Medulla oblongata (tissue), 1 donor: ENCODE results near the gene FNBP1.
A peak's percentile ranks its signal among the peaks of the same experiment; 100 is the strongest.

Experiments
- DNase-seq: peaks from one replicate; pipeline ENCODE4 v3.0.0-alpha.2; 2015; ENCODE audit errors: extremely low spot score

FNBP1 gene

DNA sequence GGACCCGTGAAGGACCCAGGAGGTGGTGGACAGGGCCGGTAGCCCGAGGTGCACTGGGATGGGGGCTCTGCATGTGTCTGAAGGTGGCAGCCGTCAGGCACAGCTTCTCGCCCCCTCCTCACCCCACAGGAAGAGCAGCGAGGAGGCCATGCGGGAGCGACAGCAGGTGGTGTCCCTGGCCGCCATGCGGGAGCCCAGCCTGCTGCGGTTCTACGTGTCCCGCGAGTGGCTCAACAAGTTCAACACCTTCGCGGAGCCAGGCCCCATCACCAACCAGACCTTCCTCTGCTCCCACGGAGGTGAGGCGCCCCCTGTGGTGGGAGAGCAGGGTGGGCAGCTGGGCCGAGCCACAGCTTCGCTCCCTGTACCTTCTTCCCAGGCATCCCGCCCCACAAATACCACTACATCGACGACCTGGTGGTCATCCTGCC lies 167.8 kb downstream of the FNBP1 start:
- DNase-seq, result no peak

DNA sequence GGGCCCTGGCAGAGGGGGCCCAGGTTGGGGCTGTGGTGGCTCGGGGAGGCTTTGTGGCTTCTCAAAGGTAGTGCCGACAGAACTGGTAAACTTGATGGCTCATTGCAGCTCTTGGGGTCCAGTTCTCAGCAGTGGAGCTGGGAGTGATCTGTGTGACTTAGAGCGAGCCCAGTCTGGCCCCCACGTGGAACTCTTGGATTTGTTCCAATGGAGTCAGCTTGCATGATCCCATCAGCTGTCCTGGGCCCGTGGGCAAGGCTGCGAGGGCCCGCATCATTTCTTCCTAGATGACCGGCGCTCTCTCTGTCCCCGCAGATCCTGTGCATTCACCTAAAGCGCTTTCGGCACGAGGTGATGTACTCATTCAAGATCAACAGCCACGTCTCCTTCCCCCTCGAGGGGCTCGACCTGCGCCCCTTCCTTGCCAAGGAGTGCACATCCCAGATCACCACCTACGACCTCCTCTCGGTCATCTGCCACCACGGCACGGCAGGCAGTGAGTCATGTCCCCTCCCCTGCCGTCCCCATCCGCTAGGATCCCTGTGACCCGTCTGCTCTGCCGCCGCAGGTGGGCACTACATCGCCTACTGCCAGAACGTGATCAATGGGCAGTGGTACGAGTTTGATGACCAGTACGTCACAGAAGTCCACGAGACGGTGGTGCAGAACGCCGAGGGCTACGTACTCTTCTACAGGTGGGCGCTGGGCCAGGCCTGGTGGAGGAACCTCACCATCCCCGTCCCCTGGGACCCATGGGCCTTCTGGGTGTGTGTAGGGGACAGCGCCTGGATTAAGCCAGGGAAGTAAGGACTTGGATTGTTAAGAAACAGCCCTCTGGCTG lies 168.5 kb downstream of the FNBP1 start:
- no peak for DNase-seq

- no peak for DNase-seq
These were observed 169.3 kb downstream of the FNBP1 start for GRCh38 chr9:129873563-129874190.

DNA sequence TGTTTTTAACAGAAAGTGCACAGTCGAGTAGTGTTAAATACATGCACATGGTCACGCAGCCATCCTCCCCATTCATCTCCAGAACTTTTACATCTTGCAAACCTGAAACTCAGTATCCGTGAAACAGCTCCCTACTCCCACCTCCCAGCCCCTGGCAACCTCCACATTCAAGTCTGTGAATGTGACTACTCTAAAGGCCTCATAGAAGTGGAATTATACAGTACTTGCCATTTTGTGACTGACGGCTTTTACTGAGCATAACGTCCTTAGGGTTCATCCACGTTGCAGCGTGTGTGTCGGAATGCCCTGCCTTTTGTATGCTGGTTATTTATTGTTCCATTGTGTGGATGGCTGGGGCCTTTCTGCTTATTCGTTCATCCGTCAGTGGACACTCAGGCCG lies 171.9 kb downstream of the FNBP1 start:
- no peak for DNase-seq

- DNase-seq, result no peak
These were observed 173.1 kb downstream of the FNBP1 start for GRCh38 chr9:129869585-129870501.

DNA sequence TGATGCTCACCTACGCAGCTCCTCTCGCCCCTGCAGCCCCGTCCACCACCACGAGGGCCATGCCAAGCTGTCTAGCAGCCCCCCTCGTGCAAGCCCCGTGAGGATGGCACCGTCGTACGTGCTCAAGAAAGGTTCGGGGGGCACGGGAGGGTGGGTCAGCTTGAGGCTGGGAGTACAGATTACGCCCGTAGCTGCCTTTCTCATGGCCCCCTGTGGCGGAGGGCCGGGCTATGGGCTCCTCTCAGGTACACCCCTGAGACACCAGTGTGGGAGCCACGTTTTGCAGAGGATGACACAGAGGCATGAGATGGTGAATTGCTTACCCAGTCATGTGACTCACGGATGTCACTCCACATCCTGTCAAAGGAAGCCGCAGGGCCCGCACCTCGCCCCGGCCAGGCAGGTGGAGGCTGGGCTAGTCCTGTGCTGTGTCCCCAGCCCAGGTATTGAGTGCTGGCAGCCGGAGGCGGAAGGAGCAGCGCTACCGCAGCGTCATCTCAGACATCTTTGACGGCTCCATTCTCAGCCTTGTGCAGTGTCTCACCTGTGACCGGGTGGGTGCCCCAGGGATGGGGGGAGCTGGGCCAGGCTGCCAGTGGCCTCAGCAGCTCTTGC lies 174.0 kb downstream of the FNBP1 start:
- DNase-seq, result no peak

DNA sequence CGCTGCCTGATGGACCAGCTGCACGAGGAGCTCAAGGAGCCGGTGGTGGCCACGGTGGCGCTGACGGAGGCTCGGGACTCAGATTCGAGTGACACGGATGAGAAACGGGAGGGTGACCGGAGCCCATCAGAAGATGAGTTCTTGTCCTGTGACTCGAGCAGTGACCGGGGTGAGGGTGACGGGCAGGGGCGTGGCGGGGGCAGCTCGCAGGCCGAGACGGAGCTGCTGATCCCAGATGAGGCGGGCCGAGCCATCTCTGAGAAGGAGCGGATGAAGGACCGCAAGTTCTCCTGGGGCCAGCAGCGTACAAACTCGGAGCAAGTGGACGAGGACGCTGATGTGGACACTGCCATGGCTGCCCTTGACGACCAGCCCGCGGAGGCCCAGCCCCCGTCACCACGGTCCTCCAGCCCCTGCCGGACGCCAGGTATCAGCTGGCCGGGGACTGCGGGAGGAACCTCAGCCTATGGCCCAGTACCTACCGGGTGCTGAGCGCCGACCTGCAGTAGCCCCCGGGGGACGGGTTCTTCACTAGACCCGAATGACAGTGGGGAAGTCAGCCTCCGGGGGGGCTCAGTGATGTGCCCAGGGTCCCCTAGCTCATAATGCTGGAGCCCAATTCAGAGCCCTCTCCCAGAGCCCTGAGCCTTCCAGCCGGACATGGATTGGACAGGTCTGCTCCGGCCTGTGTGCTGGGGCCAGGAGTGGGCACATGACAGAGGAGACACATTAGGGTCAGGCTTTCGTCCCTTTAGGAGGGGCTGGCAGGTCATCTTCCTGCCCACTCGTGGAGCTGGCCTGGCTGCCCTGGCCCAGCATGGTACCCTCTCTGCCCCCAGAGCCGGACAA lies 174.7 kb downstream of the FNBP1 start:
- no peak for DNase-seq

GRCh38 chr9:129867136-129868022 lies 175.6 kb downstream of the FNBP1 start:
- DNase-seq, result no peak

DNA sequence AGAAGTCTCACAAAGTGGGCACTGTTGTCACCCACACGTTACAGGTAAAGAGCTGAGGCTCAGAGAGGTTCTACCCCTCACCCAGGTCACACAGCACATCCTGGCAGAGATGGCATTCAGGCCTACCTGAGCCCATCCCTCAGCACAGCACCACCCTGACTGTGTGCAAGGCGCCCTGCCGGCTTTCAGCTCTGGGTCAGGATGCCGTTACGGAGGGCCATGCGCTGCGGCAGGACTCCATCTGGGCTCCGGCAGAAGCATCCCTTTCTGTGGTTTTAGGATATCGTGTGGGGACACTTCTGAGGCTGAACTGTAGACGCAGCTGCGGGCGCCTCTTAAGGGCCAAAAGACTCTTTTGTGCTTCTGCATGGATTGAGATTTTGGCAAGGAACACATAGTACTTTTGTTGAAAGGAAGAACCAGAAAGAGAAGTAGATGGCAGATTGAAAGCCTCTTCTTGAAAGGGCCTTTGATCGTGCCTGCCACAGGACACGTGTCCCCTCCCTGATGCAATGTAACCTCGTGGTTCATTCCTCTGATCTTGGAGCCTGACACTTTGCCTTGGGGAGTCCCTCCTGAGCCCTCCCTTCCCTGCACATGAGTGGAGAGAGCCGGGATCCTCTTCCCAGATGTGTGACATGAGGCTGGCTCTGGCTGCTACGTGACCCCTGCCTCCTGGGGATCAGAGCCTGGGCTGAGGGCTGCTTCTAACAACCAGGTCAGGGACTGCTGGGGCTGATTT lies 176.4 kb downstream of the FNBP1 start:
- DNase-seq, result peak; percentile 42

GRCh38 chr9:129865668-129866320 lies 177.2 kb downstream of the FNBP1 start:
- DNase-seq, result no peak

GRCh38 chr9:129864991-129865647 lies 177.9 kb downstream of the FNBP1 start:
- no peak for DNase-seq

DNA sequence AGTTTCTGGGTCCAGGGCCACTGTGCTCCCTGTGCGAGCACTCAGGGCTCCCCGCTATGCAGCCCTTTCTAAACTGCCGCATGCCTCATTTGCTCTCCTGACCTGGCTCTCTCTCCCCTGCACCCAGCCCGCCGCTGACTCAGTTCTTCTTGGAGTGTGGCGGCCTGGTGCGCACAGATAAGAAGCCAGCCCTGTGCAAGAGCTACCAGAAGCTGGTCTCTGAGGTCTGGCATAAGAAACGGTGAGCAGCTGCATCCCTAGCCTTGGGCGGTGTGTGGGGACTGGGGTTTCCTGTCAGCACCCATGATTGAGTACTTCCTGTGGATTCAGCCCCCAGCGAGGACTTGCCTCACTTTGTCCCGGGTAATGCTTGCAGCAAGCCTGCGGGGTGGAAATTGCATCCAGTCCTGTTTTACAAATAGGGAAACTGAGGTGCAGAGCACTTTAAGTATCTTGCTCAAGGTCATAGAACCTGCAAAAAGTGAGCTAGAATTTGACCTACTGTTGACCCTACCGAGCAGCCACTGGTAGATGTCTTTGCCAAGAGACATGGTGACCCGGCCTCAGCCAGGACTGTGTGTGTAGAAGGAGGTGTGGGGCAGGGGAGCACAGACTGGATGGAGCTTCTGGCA lies 179.8 kb downstream of the FNBP1 start:
- DNase-seq, result no peak

DNA sequence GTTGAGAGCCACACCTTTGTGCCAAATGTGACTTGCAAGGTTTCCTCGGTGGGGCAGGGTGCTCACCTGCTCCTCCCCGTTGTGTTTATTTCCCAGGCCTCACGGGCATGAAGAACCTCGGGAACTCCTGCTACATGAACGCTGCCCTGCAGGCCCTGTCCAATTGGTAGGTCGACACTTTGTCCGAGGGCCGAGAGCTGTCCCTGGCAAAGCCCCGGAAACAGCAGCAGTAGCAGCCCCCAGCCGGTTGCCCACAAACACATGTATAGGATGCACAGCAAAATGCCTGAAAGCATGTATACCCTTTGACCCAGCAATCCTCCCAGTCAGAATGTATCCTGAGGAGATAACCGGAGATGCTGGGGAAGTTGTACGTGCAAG lies 181.6 kb downstream of the FNBP1 start:
- DNase-seq, result no peak

GRCh38 chr9:129860653-129861446 lies 182.1 kb downstream of the FNBP1 start:
- no peak for DNase-seq

DNA sequence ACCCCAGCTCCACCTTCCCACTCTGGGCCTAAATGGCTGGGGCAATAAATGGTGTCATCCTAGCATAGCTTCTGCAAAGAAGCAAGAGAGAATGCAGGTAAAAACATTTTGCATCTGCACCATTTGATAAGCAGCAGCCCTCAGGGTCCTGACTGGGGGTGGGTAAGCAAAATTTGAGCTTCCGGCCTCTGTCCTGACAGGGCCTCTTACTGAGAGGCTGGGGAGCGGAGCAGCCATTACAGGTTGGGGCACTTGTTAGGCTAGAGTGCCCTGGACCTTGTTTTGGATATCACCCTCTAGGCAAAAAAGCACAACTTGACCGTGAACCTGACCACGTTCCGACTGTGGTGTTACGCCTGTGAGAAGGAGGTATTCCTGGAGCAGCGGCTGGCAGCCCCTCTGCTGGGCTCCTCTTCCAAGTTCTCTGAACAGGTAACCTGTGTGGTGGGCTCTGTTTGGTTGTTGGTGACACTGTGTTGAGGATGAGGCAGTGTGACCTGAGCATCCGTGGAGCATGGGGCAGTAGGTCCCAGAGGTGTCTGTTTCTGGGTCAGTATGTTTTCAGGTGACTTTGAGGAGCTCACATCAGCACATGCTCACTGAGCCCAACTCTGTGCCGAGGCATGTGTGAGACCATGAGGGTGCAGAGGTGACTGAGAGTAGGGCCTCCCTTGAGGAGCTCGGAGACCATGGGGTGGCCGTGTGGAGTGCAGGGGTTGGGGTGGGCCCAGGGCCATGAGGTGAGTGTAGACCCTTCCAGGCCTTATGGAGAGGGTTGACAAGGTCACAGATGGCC lies 184.6 kb downstream of the FNBP1 start:
- no peak for DNase-seq

DNA sequence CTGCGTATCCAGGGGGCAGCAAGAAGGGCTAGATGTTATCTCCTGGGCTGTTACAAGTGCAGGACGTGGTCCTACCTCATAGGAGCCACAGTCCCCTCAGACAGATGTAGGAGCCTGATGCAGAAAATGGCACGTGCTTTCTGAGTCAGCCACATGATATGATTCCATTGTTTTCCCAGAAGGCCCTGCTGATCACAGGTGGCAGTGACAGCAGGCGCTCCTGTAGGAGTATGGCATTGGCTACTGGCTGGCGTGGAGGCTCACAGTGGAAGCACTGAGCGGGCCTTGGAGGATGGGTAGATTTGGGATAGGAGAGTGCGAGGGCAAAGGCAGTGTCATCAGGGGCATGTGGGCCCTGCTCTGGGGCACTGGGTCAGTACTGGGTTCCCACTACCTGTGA lies 185.8 kb downstream of the FNBP1 start:
- DNase-seq, result no peak
